Measurements from ENCODE around the gene ATP1A3. TPM values are rescaled to one million over a fixed set of nuclear protein-coding genes. Genes with fewer than 3 reads are reported as not detected.

The ATP1A3 gene
- total RNA-seq, 4 donors from 2014 or later: not detected

- Histone ChIP-seq H3K36me3 (peaks cover 0 to 16% (median 0%) of the 10 kb centered on the region in 3 donors), H3K4me3 (no peak overlapping the region), H3K27me3 (no peaks in the 10 kb centered on the region), H3K4me1 (no peaks in the 10 kb centered on the region), H3K27ac (no peak overlapping the region), H3K9me3 (no peaks in the 10 kb centered on the region)
- WGBS, 2 donors: 83 to 87% methylated on average over 11 of the region's 11 CpGs
- no peak for DNase-seq (ENCODE audit: low spot score in 2 of 2)
- TF ChIP-seq EP300 (IDR thresholded peaks at IDR 0.05) (no peak), CTCF (IDR thresholded peaks at IDR 0.05) (no peak)
Measured at GRCh38 chr19:42010245-42011126, 16.5 kb upstream of the ATP1A3 start.

GRCh38 chr19:42006569-42006968 lies 12.5 kb upstream of the ATP1A3 start:
- H3K27ac ChIP-seq: no peak overlapping the region
- TF ChIP-seq POLR2A (IDR thresholded peaks at IDR 0.05): no peak
- TF ChIP-seq CTCF (IDR thresholded peaks at IDR 0.05): no peak
- H3K4me1 ChIP-seq: no peaks in the 10 kb centered on the region
- H3K27me3 ChIP-seq: peaks cover 0 to 7% of the 10 kb centered on the region in 2 donors
- WGBS, 2 donors: 91 to 93% methylated on average over 13 of the region's 13 CpGs
- H3K4me3 ChIP-seq: no peak overlapping the region
- peaks cover 0 to 35% (median 0%) of the 10 kb centered on the region in 3 donors for H3K36me3 ChIP-seq
- no peak for DNase-seq (ENCODE audit: low spot score in 2 of 2)
- H3K9me3 ChIP-seq: no peaks in the 10 kb centered on the region

- H3K4me3 ChIP-seq: no peak overlapping the region
- H3K27ac ChIP-seq: no peak overlapping the region
- 93 to 96% methylated on average over 22 of the region's 22 CpGs for WGBS, 2 donors
- H3K4me1 ChIP-seq: no peaks in the 10 kb centered on the region
- no peak for DNase-seq (ENCODE audit: low spot score in 2 of 2)
- H3K36me3 ChIP-seq: peaks cover 0 to 45% (median 0%) of the 10 kb centered on the region in 3 donors
- peaks cover 0 to 18% of the 10 kb centered on the region in 2 donors for H3K27me3 ChIP-seq
- no peak for TF ChIP-seq POLR2A (IDR thresholded peaks at IDR 0.05)
- no peak for TF ChIP-seq CTCF (IDR thresholded peaks at IDR 0.05)
- TF ChIP-seq EP300 (IDR thresholded peaks at IDR 0.05): no peak
- no peaks in the 10 kb centered on the region for H3K9me3 ChIP-seq
Measured at GRCh38 chr19:42005504-42005903, 11.5 kb upstream of the ATP1A3 start.

- Histone ChIP-seq H3K27me3 (peaks cover 0 to 33% of the 10 kb centered on the region in 2 donors), H3K4me3 (no peak overlapping the region), H3K4me1 (peaks cover 0 to 3% (median 0%) of the 10 kb centered on the region in 4 donors), H3K27ac (no peak overlapping the region), H3K9me3 (no peaks in the 10 kb centered on the region), H3K36me3 (peaks cover 0 to 43% (median 0%) of the 10 kb centered on the region in 3 donors)
- TF ChIP-seq EP300 (IDR thresholded peaks at IDR 0.05) (no peak), CTCF (IDR thresholded peaks at IDR 0.05) (no peak), POLR2A (IDR thresholded peaks at IDR 0.05) (no peak)
- WGBS, 2 donors: 78 to 80% methylated on average over 20 to 21 of the region's 21 CpGs
- no peak for DNase-seq (ENCODE audit: low spot score in 2 of 2)
Measured at GRCh38 chr19:42003506-42004294, 9.7 kb upstream of the ATP1A3 start.

GRCh38 chr19:41999878-42000208 lies 5.8 kb upstream of the ATP1A3 start:
- DNase-seq (ENCODE audit: low spot score in 2 of 2): no peak
- 74 to 75% methylated on average over 7 of the region's 7 CpGs for WGBS, 2 donors
- Histone ChIP-seq H3K4me1 (peaks cover 0 to 19% (median 2%) of the 10 kb centered on the region in 4 donors), H3K27ac (no peak overlapping the region), H3K9me3 (no peaks in the 10 kb centered on the region), H3K36me3 (peaks cover 0 to 27% (median 2%) of the 10 kb centered on the region in 3 donors), H3K27me3 (peaks cover 3 to 71% of the 10 kb centered on the region in 2 donors), H3K4me3 (no peak overlapping the region)
- TF ChIP-seq CTCF (IDR thresholded peaks at IDR 0.05) (no peak), POLR2A (IDR thresholded peaks at IDR 0.05) (no peak)
